Central memory CD4-positive, alpha-beta T cell (primary cell): Measurements from ENCODE around the gene PMP22.
"Not testable (repeated sequence)": the region's sequence is repeated elsewhere in the genome, so short reads cannot be mapped to it uniquely, and the experiment has no call there.

Experiments
- DNase-seq: peaks from one replicate; pipeline ENCODE4 v3.0.0; 2022

Gene PMP22

DNA sequence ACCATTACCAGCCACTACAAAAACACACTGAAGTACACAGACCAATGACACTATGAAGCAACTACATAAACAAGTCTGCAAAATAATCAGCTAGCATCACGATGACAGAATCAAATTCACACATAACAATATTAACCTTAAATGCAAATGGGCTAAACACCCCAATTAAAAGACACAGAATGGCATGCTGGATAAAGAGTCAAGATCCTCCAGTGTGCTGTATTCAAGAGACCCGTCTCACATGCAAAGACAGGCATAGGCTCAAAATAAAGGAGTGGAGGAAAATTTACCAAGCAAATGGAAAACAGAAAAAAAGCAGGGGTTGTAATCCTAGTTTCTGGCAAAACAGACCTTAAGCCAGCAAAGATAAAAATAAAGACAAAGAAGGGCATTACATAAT, 64.6 kb downstream of the PMP22 start:
- DNase-seq, result not testable (repeated sequence)

DNA sequence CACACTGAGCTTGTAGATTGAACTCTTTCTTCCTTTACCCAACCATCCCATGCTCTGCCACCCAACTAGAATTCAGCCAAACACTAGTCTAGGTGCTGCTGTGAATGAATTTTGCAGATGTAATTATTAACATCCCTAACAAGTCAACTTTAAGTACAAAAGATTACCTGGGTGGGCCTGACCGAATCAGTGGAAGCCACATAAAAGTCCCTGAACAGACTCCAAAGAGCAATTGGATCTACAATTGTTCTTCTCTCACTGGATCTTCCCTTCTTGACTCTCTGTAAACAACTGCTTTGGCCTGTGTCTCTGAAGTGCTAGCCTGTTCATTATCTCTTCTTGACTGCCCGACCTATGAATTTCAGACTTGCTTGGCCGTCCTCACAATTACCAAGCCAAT, 67.9 kb downstream of the PMP22 start:
- DNase-seq, result no peak

DNA sequence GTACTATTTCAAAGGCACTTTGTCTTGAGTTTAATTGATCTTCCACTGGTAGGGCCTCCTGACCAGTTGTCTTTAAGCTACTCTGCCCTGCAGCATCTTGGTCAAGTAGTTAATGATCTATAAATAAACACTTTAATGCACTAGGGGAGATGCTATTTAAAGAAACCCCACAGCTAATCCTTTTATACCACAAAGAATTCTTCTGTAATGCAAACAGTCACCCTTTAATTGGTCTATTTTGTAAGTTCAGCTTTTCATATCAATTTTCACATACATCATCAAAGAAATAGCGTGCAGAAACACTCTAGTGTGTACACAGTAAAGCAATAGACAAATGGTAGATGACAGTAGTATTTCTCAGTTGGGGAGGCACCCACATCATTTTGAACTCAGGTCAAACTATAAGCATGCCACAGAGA, 70.3 kb downstream of the PMP22 start:
- no peak for DNase-seq

DNA sequence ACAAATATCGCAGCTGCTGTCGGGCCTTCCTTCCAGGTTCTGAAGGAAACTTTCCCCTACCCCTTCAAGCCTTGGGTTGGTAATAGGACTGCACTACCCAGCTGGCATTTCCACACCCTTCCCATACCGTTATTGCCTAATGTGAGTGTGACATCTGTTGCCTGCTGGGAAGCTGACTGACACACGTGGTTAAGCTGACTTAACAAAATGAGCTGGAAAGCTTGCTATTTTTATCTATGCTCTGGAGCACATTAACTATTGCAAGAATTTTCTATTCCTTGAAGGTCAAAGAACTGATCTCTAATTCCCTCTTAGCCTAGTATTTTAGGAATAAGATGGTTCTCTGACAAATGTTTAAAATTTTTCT, 79.5 kb downstream of the PMP22 start:
- DNase-seq, result no peak

DNA sequence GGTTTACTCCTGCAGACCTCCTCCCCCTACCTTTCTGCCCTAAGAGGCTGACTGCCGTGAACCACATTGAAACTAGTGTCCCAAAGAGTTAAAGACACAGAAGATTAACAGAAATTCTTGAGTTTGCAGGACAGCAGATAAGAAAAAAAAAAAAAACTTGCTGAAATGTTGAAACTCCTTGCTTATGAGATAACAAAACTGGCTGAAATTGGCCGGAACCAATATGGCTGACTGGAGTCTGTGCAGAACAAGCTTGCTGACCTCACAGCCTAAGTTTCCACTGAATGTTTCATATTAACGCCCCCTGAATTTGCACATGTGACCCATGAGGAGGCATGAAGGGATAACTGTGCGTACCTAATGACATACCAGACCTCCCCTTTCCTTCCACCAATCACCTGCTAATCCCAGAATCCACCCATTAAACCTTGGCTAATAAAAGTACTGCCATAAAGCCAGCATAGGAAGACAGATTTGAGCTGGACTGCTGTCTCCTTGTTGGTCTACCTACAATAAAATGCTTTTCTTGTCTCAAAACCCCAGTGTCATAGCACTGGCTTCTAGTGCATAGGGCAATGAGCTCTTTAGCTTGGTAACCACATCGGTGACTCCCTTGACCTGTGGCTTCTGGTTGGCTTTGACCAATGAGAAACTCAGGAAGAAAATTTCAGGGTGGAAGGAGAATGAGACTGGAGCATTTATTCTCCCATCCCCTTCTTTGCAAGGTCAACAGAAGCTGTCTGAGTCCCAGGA, 80.1 kb downstream of the PMP22 start:
- DNase-seq, result no peak

DNA sequence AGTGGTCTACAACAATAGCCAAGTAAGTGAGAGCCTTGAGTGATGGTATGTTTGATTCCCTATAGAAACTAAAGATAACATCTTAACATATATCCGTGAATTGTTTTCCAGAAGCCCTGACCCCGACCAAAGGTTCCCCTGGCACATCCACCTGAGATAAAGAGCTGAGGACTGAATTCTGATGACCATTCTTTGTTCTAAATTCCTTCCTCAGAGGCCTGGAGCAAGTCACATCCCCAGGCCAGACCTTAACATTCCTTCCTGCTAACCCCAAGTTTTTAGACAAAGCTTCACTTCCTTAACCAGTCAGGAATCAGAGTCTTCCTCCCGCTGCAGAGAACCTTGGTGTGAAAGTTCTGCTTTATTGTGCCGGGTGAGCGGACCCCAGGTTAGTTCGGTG, 83.3 kb downstream of the PMP22 start:
- no peak for DNase-seq

DNA sequence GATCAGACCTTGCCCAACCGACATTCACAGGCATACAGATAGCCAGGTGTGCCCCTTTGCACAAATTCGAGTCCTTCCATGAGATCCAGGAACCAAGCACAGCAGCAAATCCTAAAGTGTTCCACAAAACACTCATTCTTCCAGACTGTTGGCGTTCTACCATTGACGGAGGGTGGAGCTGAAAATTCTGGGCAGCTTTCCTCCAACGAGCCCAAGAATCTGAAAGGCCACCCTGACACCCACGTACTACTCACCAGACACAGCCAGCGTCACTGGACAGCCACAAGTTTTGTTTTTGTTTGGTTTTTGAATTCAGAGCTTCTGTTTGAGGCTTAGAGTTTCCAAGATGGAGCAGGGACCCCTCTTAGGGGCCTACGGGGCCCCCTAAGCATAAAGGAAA, 83.8 kb downstream of the PMP22 start:
- no peak for DNase-seq

DNA sequence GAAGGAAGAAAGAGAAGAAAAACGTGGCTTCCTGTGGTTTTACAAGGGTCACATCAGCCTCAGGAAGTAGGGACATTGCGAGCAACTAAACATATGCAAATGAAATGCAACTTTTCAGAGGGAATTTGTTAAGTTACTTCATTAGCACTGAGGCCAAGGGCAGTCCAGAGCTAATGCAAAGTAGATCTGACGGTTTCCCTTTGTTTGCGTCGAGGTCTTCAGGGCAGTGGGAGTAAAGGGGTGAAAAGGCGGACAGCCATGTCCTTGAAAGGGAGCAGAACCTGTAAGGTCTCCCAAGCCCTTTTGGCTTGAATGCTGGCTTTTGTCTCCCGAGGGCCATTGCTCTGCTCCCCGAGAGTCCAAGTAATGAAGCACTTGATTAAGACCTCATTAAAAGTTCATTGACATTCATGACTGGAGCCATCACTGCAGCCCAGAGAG, 85.0 kb downstream of the PMP22 start:
- DNase-seq, result no peak
